ENCODE data around the gene F2.
"Not testable (repeated sequence)": the region's sequence is repeated elsewhere in the genome, so short reads cannot be mapped to it uniquely, and the experiment has no call there.

The F2 gene

DNA sequence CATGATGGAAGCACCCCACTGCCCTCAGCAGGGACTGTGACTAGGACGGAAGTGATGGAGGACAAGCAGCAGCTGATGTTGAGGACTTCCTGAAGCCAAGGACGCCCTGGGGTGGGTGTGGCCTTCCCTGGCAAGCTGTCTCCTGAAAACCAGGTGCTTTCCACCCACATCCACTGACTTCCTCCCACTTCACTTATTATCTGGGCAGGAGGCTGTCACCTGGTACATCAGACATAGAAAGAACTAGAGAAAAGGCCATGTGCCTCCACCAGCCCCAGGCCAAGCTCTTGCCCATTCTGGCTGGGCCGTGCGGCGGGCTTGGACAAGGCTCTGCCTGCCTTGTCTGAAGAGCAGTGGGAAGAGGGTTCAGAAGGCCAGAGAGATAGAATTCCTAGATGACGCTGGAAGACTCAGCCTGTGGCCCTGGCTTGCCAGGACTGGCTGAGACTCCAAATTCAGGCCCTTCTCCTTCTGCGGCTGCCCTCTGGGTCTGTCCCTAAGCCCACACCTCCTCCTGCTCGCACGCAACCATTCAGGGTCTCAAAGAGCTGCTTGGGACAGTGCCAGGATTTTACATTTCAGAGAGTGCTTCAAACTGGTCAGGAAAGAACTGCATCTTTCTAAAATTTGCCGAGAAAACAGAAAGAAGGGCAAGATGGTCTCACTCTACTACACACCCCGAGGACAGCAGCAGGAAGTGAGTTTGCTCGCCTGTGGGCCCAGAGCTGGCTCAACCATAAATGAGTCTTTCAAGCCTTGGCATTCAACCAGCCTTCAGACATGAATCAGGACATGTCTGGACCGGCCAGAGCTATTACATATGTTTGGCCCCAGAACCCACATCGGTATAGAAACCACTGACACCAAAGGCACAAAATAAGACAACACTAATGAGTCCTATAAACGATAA lies 31.9 kb upstream of the F2 start:
- no peak for DNase-seq

DNA sequence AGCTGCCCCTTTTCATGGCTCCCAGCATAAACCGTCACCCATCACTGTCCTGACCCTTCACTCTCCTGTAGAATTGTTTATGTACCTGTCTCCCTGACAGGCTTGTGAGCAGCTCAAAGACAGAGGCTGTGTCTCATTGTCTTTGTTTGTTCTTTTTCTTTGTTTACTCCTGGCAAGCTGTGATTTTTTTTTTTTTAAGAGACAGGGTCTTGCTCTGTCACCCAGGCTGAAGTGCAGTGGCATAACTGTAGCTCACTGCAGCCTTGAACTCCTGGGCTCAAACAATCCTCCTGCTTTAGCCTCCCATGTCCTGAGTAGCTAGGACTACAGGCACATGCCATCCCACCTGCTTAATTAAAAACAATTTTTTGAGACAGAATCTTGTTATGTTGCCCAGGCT lies 28.3 kb upstream of the F2 start:
- no peak for DNase-seq

DNA sequence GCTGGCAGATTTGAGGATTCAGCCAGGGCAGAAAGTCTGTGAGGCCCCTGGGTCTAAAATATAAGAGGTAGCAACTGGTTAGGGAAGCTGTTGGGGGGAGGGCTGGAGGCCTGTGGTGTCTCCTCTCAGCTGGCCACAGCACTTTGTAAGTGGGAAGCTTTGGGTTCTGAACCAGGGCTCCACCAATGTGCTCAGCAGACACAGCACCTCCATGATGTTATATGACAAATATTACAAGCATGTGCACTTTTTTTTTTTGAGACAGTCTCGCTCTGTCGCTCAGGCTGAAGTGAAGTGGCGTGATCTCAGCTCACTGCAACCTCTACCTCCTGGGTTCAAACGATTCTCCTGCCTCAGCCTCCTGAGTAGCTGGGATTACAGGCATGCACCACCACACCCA lies 26.6 kb upstream of the F2 start:
- DNase-seq: no peak

DNA sequence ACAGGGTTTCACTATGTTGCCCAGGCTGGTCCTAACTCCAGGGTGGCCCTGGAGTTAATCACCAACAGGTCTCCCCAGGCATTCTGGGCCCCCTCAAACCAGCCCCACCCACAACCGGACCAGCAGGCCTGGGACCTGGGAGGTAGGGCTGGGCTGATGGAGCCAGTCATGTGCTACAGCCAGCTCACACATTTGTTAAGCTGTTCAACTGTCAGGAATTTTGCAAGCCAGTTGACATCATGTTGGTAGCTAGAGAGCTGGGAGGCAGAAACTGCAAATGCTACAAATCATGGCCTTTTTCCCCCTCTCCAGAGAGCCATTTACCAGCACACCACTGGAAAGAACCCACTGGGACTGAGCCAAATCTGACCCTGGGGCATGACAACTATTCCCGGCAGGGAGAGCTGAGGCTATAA lies 25.4 kb upstream of the F2 start:
- DNase-seq: no peak

DNA sequence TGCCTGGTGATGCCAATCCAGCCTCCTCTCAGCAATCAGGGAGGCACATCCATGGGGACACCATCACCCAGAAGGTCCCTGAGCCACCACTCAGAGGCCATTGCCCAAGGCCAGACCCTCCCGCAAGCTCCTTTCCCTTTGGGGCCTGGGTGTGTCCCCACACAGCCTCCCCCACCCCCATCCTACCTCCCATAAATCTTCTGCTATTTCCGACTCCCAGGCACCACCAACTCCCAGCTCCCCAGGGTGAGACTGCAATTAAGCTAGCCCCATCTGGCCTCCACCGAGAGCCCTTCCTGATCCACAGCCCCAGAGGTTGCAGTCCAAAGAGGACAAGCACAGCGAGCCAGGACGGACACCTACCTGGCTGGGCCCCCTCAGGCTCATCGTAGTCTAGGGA lies 24.9 kb upstream of the F2 start:
- no peak for DNase-seq

DNA sequence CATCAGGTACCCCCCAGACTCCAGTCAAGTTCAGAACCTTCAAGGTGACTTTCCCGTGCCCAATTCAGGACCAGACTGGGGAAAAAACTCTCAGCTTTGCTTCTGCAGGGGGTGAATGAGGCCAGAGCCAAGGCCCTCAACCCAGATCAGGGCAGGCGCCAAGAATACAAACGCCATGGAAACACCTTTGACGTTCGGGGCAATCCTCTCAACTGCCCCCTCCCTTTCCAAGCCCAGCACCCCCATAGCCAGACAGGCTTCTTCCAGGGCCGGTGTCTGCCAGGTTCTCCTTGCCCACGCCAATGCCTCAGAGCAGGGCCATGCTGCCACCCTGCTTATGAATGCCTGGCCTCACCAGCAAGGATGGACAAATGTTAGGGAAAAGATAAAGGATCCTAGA lies 24.4 kb upstream of the F2 start:
- no peak for DNase-seq

DNA sequence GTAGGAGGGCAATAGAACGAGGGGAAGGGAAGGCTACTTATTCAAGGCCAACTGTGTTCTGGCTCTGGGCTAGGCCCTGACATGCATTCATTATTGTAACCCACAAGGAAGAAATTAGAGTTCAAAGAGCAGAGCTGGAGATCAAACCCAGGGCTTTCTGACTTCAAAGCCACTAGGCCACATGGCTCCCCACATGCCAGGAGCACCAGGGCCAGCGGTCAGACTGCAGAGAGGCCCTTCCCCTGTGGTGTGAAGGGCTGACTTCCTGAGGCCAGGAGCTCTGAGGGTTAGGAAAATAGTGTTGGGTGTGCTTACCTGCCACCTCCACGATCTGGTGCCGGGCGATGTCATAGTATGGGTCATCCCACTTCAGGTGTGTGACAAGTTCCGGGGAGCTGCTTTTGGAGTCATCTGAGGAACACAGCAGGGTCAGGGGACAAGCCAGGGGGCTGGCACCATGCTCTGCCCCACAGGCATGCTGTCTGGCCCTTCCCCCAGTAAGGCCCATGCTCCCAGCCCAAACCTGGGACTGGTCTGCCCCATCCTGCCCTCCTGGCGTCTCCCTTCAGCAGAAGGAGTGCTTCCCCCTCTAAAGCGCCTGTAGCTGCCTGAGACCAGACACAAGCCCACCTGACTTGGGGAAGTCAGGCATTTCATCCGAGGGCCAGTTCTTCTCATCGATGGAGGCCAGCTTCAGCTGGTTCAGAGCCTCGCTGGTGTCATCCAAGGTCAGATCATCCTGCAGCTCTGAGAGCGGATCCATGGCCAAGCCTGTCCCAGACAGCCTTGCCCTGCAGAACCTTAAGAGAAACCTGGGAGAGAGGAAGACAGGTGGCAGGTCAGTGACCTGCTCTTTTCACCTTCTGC lies 23.4 kb upstream of the F2 start:
- no peak for DNase-seq

DNA sequence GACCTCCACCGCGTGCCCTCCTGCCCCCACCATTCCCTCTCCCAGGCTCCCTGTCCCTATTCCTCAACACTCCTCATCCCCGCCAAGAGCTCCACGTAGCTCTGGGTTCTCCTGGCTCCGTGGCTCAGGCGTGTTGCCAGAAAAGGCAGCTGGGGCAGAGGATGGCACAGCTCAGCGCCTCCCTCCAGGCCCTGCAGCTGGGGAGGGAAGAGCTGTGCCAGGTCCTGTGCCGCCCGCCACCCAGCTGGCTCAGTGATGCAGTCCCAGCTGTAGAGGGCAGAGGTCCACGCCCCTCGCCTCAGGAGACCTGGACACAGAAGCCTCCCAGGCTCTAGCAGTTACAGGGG lies 22.8 kb upstream of the F2 start:
- no peak for DNase-seq

DNA sequence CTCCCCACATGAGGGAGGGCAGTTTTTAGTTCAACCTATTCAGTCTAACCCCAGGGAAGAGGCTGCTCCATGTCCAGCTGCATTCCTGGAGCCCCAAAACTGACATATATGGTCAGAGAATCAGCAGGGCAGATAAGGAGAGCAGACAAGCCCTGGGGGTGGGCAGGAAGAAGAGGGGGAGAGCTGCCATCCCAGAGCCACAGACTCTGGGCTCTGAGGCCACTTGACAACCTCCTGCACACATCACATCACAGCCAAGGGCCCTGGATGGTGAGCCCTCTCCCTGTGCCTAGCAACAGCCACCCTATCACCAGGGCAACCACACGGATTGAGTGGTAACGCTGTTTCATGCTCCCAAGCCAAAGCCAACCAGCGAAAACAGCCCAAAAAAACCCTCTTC lies 21.7 kb upstream of the F2 start:
- DNase-seq: no peak

DNA sequence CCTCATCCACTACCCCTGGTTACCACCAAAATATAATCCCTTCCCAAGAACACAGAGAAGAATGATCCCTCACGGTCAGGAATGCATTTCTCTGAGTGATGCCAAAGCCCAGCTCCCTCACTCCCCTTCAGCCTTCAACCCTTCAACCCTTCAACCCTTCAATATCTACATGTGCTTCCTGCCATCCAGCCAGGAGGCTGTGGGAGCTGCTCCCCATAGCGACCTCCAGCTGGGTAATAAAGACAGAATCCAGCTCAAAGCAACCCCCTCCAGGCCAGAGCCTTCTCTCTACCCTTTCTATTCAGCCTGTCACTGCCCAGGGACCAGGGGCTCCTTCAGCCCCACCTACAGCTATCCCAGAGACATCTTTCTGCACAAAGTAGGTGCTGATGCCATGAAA lies 21.3 kb upstream of the F2 start:
- DNase-seq: no peak

DNA sequence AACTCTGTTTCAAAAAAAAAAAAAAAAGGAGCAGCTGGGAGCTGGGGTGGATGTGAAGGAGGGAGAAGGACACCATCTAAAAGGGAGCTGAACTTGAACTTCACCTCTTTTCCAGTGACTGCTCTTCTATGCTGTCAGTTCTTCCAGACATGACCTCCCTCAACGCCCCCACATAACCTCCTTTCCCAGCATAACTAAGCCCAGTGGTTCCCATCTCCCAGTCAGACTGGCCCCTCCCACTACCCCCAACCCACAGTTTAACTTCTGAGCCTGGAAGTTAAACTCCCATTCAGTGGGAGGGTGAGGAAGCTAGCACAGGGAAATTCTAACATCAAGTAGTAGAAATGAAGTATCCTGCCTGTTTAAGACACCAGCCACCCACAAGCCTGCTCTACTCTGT lies 20.4 kb upstream of the F2 start:
- DNase-seq: no peak

DNA sequence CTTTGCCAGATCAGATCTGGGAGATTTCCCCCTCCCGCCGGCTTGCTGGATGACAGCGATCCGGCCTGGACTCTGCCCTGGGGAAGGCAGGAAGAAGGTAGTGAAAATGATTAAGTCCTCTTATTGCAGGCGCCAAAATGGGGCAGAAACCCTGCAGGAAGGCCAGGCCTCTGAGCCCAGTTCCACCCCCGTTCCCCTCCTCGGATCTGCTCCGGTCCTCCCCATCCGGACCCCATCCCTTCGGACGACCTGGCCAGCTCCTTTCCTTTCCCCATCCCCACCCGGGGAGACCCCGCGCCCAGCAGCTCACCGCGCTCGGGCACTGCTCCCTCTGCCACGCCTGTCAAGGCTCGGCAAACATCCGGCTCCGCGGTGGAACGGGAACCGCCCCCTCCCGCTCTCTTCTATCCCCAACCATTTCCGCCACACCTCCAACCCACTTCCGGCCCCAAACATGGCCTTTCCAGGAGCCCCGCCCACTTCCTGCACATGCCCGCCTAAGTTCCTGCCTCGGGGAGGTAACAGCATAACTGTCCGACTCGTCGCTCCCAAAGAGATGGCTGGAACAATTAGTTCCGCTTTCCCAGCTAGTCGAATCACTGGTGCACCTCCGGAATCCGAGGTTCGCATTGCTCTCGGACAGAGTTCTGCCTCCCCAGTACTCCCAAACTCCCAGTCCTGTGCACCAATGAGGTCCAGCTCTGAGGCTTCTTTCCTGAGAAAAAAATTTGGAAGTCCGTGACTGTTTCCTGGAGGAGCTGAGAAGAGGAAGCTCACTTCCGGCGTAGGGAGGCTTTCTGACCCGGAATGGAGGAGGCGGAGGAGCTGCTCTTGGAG lies 18.6 kb upstream of the F2 start, which contains the start of the genes ARHGAP1 and ZNF408:
TSS of gene ARHGAP1 (minus strand) at position 379 of the 837 bp plus-strand sequence. CDS start 4,512 bp downstream, outside the sequence.
TSS of gene ZNF408 (plus strand) at position 791 of the 837 bp plus-strand sequence. CDS start at position 808, 17 bp downstream.
- peak; percentile 99 for DNase-seq

DNA sequence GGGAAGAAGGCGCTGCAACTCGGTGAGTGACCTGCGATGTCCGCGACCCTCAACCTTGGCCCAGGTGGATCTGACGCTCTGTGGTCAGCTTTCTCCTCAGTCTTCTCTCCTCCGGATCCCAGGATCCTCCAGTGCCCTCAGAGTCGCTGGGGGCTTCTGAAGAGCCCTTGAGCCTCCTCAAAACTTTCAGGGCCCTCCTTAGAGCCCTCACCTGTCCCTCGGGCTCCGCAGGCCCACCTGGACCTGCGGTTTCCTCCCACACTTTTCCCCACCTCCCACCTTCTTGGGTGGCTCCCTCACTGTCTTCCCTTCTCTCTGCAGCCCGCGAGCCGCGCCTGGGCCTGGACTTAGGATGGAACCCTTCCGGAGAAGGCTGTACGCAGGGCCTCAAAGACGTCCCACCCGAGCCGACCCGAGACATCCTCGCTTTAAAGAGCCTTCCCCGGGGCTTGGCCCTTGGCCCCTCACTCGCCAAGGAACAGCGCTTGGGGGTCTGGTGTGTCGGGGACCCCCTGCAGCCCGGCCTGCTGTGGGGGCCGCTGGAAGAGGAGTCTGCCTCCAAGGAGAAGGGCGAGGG lies 17.8 kb upstream of the F2 start:
- DNase-seq: peak; percentile 2

DNA sequence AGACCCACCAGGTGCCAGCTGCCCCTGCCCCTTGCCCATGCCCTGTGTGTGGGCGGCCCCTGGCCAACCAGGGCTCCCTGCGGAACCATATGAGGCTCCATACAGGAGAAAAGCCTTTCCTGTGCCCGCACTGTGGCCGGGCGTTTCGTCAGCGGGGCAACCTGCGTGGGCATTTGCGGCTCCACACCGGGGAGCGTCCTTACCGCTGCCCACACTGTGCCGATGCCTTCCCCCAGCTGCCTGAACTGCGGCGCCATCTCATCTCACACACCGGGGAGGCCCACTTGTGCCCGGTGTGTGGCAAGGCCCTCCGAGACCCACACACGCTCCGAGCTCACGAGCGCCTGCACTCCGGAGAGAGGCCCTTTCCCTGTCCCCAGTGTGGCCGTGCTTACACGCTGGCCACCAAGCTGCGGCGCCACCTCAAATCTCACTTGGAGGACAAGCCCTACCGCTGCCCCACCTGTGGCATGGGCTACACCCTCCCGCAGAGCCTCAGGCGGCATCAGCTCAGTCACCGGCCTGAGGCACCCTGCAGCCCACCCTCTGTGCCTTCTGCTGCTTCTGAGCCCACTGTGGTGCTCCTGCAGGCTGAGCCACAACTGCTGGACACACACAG lies 13.8 kb upstream of the F2 start:
- DNase-seq: no peak

DNA sequence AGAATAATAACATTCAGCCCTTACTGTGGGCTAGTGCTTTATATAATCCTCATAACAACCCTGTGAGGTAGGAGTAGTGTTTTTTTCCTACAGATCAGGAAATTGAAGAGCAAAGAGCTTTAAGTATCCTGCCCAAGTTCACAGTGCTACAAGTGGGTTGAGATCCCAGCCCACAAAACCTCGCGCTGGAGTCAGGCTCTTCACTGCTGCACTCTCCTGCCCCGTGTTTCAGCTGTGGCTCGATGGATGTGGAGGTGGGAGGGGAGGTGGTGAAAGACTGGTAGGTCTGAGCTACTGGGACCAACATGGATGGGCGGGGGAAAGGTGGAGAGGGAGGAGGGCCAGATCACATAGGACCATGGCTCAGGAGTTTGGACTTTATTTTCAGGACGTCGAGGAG lies 12.1 kb upstream of the F2 start:
- DNase-seq: no peak

DNA sequence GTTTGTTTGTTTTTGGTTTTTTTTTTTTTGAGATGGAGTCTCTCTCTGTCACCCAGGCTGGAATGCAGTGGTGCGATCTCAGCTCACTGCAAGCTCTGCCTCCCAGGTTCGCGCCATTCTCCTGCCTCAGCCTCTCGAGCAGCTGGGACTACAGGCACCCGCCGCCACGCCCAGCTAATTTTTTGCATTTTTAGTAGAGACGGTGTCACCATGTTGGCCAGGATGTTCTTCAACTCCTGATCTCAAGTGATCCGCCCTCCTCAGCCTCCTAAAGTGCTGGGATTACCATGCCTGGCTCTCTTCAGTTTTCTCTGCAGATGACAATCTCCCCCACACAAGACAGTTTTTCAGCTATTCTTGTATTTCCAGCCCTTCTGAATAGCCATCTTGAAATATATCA lies 9.7 kb upstream of the F2 start:
- not testable (repeated sequence) for DNase-seq

DNA sequence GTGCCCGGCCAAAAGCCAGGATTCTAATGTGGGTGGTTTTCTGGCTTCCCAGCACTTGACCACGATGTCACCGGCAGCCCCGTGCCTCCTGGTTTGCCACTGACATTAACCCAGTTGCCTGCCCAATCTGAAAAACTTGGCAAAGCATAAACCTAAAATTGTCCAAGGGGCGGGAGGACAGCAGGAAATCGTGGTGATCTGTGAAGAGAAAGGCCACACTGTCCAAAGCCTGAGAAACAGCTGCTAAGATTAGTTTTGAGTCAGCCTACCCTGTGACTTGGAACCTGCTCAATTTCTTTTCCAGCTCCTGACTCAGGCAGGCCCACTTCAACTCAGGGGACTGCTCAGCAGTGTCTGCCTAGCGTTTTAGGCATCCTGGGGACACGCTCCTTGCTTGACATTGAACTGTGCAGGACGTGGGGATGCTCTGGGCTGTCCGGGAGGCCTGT lies 8.2 kb upstream of the F2 start:
- DNase-seq: no peak

DNA sequence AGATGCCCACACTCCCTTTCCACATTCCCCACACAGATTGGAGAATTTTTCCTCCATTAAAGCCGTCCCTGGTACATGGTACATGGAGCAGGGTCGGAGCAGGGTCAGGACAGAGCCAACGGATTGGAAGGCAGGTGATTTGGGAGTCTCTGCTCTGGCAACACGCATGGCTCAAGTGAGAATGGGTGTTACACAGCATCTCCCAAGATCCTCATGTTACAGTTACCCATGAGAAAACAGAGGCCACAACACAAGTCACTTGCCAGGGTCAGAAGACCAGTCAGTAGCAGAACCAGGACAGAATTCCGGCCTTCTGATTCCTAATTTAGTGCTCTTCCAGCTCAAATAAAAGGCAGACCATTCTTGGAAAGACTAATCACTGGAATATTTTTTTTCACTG lies 7.7 kb upstream of the F2 start:
- no peak for DNase-seq

DNA sequence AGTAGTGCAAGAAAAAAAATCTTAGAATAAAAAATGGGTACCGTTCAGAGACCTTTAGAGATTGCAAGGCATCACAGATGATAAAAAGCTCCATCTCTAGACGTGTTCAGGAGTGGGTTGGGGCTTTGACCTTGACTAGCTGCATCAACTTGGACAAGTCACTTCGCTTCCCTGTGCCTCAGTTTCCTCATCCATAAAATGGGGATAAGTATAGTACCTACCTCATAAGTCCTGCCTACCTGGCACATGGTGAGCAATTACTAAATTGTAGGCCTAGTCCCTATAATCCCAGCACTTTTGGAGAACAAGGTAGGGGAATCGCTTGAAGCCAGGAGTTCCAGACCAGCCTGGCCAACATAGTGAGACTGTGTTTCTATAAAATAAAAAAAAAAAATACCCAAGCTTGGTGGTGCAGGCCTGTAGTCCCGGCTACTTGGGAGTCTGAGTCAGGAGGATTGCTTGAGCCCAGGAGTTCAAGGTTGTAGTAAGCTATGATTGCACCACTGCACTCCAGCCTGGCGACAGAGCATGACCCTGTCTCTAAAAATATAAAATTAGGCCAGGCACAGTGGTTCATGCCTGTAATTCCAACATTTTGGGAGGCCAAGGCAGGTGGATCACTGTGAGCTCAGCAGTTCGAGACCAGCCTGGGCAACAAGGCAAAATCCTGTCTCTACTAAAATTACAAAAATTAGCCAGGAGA lies 6.0 kb upstream of the F2 start:
- no peak for DNase-seq

DNA sequence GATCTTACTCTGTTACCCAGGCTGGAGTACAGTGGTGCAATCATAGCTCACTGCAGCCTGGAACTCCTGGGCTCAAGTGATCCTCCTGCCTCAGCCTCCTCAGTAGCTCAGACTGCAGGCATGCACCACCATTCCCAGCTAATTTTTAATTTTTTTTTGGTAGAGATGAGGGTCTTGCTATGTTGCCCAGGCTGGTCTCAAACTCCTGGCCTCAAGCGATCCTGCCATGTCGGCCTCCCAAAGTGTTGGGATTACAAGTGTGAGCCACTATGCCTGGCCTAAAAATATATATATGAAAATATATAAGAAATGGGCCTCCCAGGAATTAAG lies 1.2 kb upstream of the F2 start:
- DNase-seq: not testable (repeated sequence)
